PFSK-1 (cell line): ENCODE data around the gene TMEM43.

Source experiments
- POLR2AphosphoS5 ChIP-seq: IDR thresholded peaks from 2 replicates; pipeline ENCODE4 v1.6.1; 2012; ENCODE audit warnings: low read depth, mild to moderate bottlenecking, control low read depth, low read length, moderate library complexity
- SIN3A ChIP-seq: IDR thresholded peaks from 2 replicates; pipeline ENCODE4 v1.6.1; 2012; ENCODE audit warnings: mild to moderate bottlenecking, low read length, moderate library complexity, borderline replicate concordance; ENCODE audit not compliant: insufficient read depth
- TAF1 ChIP-seq: IDR thresholded peaks from 2 replicates; pipeline ENCODE4 v1.6.1; 2012; ENCODE audit warnings: low read length, control low read depth, borderline replicate concordance; ENCODE audit not compliant: insufficient read depth
- TF ChIP-seq, protein P1 (sequence below), 2 experiments: IDR thresholded peaks; 2 replicates each; pipeline versions ENCODE4 v1.6.1 to v1.8.0; 2011 to 2012; ENCODE audit warnings: low read depth in 2 of 2, low read length in 2 of 2, control low read depth in 1 of 2, inconsistent platforms in 1 of 2, mild to moderate bottlenecking in 1 of 2, moderate library complexity in 1 of 2; ENCODE audit not compliant: insufficient read depth in 1 of 2

DNA sequence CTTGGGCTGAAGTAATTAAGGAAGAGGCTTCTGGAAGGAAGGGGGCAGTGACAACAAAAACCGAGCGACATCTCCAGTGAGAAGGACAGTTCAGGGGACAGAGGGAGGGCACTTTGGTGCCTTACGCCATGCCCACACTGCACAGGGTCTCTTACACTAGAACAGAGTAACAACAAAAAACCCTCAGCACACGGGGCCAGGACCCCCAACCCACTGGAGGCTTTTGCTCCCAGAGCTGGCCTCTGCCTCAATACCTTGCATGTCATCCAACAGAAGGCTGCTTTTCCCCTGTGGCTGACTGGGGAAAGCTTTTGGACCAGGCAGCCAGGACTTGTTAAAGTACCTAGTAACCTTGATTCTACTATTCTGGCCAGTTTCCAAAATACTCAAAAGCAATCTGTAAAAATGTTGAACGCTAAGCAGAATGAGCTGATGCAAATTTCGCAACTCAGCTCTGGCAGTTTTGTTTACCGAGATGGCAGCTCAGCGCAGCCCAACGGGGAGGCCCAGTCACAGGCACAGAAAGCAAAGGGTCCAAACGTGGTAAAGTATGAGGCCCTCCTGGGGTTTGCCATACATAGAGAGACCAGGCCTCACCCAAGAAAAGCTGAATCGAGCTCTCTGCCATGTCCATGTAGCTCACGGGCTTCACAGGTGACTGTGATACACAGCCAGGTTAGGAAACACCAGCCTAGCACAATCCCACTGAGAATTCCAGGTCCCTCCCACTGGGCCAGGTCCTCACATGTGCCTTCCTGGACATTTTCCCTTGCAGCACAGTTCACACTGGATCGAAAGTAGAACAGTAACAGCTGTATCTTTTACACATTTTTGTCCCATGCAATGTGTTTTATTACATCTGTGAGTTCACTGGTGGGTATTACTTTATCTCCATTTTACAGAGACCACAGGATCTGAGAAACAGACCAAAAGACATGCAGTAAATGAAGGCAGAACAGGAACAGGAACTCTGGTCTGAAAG lies 6.2 kb upstream of the TMEM43 start:
- TF ChIP-seq TAF1: no peak
- TF ChIP-seq, protein P1, sequence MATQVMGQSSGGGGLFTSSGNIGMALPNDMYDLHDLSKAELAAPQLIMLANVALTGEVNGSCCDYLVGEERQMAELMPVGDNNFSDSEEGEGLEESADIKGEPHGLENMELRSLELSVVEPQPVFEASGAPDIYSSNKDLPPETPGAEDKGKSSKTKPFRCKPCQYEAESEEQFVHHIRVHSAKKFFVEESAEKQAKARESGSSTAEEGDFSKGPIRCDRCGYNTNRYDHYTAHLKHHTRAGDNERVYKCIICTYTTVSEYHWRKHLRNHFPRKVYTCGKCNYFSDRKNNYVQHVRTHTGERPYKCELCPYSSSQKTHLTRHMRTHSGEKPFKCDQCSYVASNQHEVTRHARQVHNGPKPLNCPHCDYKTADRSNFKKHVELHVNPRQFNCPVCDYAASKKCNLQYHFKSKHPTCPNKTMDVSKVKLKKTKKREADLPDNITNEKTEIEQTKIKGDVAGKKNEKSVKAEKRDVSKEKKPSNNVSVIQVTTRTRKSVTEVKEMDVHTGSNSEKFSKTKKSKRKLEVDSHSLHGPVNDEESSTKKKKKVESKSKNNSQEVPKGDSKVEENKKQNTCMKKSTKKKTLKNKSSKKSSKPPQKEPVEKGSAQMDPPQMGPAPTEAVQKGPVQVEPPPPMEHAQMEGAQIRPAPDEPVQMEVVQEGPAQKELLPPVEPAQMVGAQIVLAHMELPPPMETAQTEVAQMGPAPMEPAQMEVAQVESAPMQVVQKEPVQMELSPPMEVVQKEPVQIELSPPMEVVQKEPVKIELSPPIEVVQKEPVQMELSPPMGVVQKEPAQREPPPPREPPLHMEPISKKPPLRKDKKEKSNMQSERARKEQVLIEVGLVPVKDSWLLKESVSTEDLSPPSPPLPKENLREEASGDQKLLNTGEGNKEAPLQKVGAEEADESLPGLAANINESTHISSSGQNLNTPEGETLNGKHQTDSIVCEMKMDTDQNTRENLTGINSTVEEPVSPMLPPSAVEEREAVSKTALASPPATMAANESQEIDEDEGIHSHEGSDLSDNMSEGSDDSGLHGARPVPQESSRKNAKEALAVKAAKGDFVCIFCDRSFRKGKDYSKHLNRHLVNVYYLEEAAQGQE (IDR thresholded peaks at IDR 0.05; ENCODE audit: insufficient read depth in 1 of 2, low read depth in 2 of 2, low read length in 2 of 2): no peak
- no peak for TF ChIP-seq SIN3A
- TF ChIP-seq POLR2AphosphoS5: no peak
